Measurements from ENCODE around the gene FAM187B.

GRCh38 chr19:35217649-35217990, 10.9 kb downstream of the FAM187B start:
- no peak for TF ChIP-seq CTCF (IDR thresholded peaks at IDR 0.05)
- TF ChIP-seq EZH2 (IDR thresholded peaks at IDR 0.05; ENCODE audit: borderline replicate concordance, insufficient read depth, low read depth, low read length, poor library complexity, severe bottlenecking), result no peak

All from B cell (primary cell).